HepG2 (cell line): Measurements from ENCODE around the gene PSEN2. TPM values are rescaled to one million over a fixed set of nuclear protein-coding genes. Genes with fewer than 3 reads are reported as not detected.

Experiments
- ATAC-seq: fragments of 200-7000 bp; cut with Tn5 transposase; 3 replicates; pipeline ENCODE4 v1.9.1; 2020; ENCODE audit warnings: mild to moderate bottlenecking, moderate library complexity
- BruUV-seq: library from RNA; stranded (reverse); fragments of 400-500 nt; replicated peaks from 2 replicates; lab custom pipeline; 2021; lab: Mats Ljungman, UMichigan
- CTCF ChIA-PET: fragments of 300-600 bp; formaldehyde crosslinking; extraction: SDS; loops from one replicate; lab custom pipeline; 2021; ENCODE audit warnings: low total read pairs, inconsistent platforms, low intra/inter-chr PET ratio; lab: Yijun Ruan, JAX
- POLR2A ChIA-PET: fragments of 350-600 bp; sonication (Branson Sonifier 250); formaldehyde crosslinking; loops from one replicate; lab custom pipeline; 2020; ENCODE audit warnings: antibody characterized with exemption, inconsistent platforms; lab: Yijun Ruan, JAX
- DNase-seq: peaks from one replicate; pipeline ENCODE4 v3.0.0-alpha.2; 2015; ENCODE audit warnings: low spot score
- FAIRE-seq: peaks from 3 replicates; lab custom pipeline; 2011; peaks lifted over from hg19 to GRCh38; lab: Jason Lieb, UNC
- H2AFZ ChIP-seq: one replicate; pipeline ENCODE4 v1.6.1; 2011; ENCODE audit warnings: low read length, inconsistent platforms
- H3K27ac ChIP-seq: fragments of 300-600 bp; 3 replicates; pipeline ENCODE4 v1.8.0; 2011; ENCODE audit warnings: mixed run types, mild to moderate bottlenecking, mixed read lengths, low read length, inconsistent platforms; ENCODE audit not compliant: insufficient read depth; ENCODE audit errors: extremely low read length
- H3K27me3 ChIP-seq, 2 experiments: fragments of 200-600 bp in 1 of 2; 2 replicates in 1 of 2; 3 replicates in 1 of 2; pipeline versions ENCODE4 v1.6.0 to v1.8.0; 2011; ENCODE audit warnings: low read length in 2 of 2, mild to moderate bottlenecking in 2 of 2, moderate library complexity in 2 of 2, inconsistent platforms in 1 of 2; ENCODE audit not compliant: insufficient read depth in 2 of 2, control insufficient read depth in 1 of 2
- H3K36me3 ChIP-seq, 2 experiments: fragments of 200-600 bp in 1 of 2; replicated peaks in 1 of 2; 2 replicates in 1 of 2; 3 replicates in 1 of 2; pipeline versions ENCODE4 v1.5.1 to v1.8.0; 2011; ENCODE audit warnings: low read length in 2 of 2, inconsistent platforms in 1 of 2; ENCODE audit not compliant: insufficient read depth in 2 of 2, control insufficient read depth in 1 of 2
- H3K4me1 ChIP-seq: 2 replicates; pipeline ENCODE4 v1.5.1; 2012; ENCODE audit warnings: low read length, inconsistent platforms; ENCODE audit not compliant: insufficient read depth
- H3K4me2 ChIP-seq: 2 replicates; pipeline ENCODE4 v1.6.0; 2011; ENCODE audit warnings: low read depth, low read length, inconsistent platforms
- H3K4me3 ChIP-seq, 3 experiments: fragments of 200-600 bp in 1 of 3; sonication (generic), shearing (Covaris generic) in 1 of 3; replicated peaks in 1 of 3; 2 replicates each; pipeline ENCODE4 v1.5.1; 2011 to 2016; ENCODE audit warnings: low read length in 3 of 3, inconsistent platforms in 2 of 3, low read depth in 2 of 3, mild to moderate bottlenecking in 2 of 3, control low read depth in 1 of 3, mixed read lengths in 1 of 3; ENCODE audit not compliant: insufficient read depth in 1 of 3
- H3K79me2 ChIP-seq: one replicate; pipeline ENCODE4 v1.6.1; 2011; ENCODE audit warnings: low read length, inconsistent platforms; ENCODE audit not compliant: insufficient read depth
- H3K9ac ChIP-seq: 2 replicates; pipeline ENCODE4 v1.6.0; 2011; ENCODE audit warnings: mild to moderate bottlenecking, low read depth, low read length, inconsistent platforms; ENCODE audit not compliant: insufficient read depth
- H3K9me3 ChIP-seq: 2 replicates; pipeline ENCODE4 v1.5.1; 2012; ENCODE audit warnings: mild to moderate bottlenecking, low read length
- H4K20me1 ChIP-seq: 2 replicates; pipeline ENCODE4 v1.6.0; 2011; ENCODE audit warnings: inconsistent platforms, mild to moderate bottlenecking, low read length, moderate library complexity; ENCODE audit not compliant: insufficient read depth
- BCL3 ChIP-seq: sonication (generic); formaldehyde crosslinking; IDR thresholded peaks from 2 replicates; pipeline ENCODE4 v1.5.1; 2020; ENCODE audit warnings: mild to moderate bottlenecking, missing genetic modification reagents, moderate library complexity
- CHD2 ChIP-seq: IDR thresholded peaks from 2 replicates; pipeline ENCODE4 v1.6.1; 2011; ENCODE audit warnings: low read depth, low read length, improper control_type of control experiment
- CTCF ChIP-seq: sonication (generic); formaldehyde crosslinking; IDR thresholded peaks from 2 replicates; pipeline ENCODE4 v1.5.0; 2020; ENCODE audit warnings: mild to moderate bottlenecking, missing genetic modification reagents, moderate library complexity
- FOXK1 ChIP-seq: sonication (generic); formaldehyde crosslinking; IDR thresholded peaks from 2 replicates; pipeline ENCODE4 v1.4.0; 2020; ENCODE audit warnings: low read depth, missing genetic modification reagents, borderline replicate concordance
- HNRNPUL1 ChIP-seq: fragments of 200-400 bp; formaldehyde crosslinking; IDR thresholded peaks from 2 replicates; pipeline ENCODE4 v1.6.1; 2017; ENCODE audit warnings: low read depth, mild to moderate bottlenecking, low read length, moderate library complexity
- ISL2 ChIP-seq: sonication (generic); formaldehyde crosslinking; IDR thresholded peaks from 2 replicates; pipeline ENCODE4 v1.5.0; 2020; ENCODE audit warnings: missing genetic modification reagents
- KLF16 ChIP-seq, 2 experiments: sonication (generic) in 1 of 2; formaldehyde crosslinking in 1 of 2; IDR thresholded peaks; 2 replicates each; pipeline versions ENCODE4 v1.6.1 to v1.8.0; 2016 to 2023; ENCODE audit warnings: missing genetic modification reagents in 2 of 2, missing compliant biosample characterization in 1 of 2
- MED8 ChIP-seq: sonication (generic); formaldehyde crosslinking; IDR thresholded peaks from 2 replicates; pipeline ENCODE4 v1.8.1; 2023; ENCODE audit warnings: mild to moderate bottlenecking, missing genetic modification reagents; ENCODE audit not compliant: insufficient replicate concordance
- MXD4 ChIP-seq: IDR thresholded peaks from 2 replicates; pipeline ENCODE4 v1.6.1; 2016; ENCODE audit warnings: mild to moderate bottlenecking, missing biosample characterization, missing genetic modification reagents
- TCF7L2 ChIP-seq: IDR thresholded peaks from 2 replicates; pipeline ENCODE4 v1.6.1; 2011; ENCODE audit warnings: mild to moderate bottlenecking, low read depth, low read length, moderate library complexity
- ZFP91 ChIP-seq: sonication (generic); formaldehyde crosslinking; IDR thresholded peaks from 2 replicates; pipeline ENCODE4 v1.9.0; 2022; ENCODE audit warnings: missing genetic modification reagents, mild to moderate bottlenecking, borderline replicate concordance
- ZGPAT ChIP-seq: IDR thresholded peaks from 2 replicates; pipeline ENCODE4 v1.6.1; 2016; ENCODE audit warnings: mild to moderate bottlenecking
- ZNF256 ChIP-seq: sonication (generic); formaldehyde crosslinking; conservative IDR thresholded peaks from 2 replicates; pipeline ENCODE4 v1.4.0; 2020; ENCODE audit warnings: missing genetic modification reagents
- ZNF567 ChIP-seq: sonication (generic); formaldehyde crosslinking; IDR thresholded peaks from 2 replicates; pipeline ENCODE4 v1.8.1; 2023; ENCODE audit warnings: mild to moderate bottlenecking, missing genetic modification reagents, borderline replicate concordance
- ZNF639 ChIP-seq: conservative IDR thresholded peaks from 2 replicates; pipeline ENCODE4 v1.6.1; 2018; ENCODE audit warnings: missing genetic modification reagents
- ZNF768 ChIP-seq: sonication (generic); formaldehyde crosslinking; IDR thresholded peaks from 2 replicates; pipeline ENCODE4 v1.4.0; 2020; ENCODE audit warnings: missing genetic modification reagents
- ZNF841 ChIP-seq: sonication (generic); formaldehyde crosslinking; IDR thresholded peaks from 2 replicates; pipeline ENCODE4 v1.8.1; 2023; ENCODE audit warnings: missing genetic modification reagents, borderline replicate concordance
- WGBS: methylation state at CpG from one replicate; pipeline ENCODE4 v1.1.6; 2017; ENCODE audit warnings: low lambda C conversion rate; 5-methylcytosine and 5-hydroxymethylcytosine counted together
- in situ Hi-C: cut with HindIII; loops from 2 replicates; pipeline ENCODE4 v1.10.0; 2017; ENCODE audit warnings: low pct_unique_long_range_greater_than_20kb; ENCODE audit not compliant: extremely low pct_ligation_motif_present
- intact Hi-C: fragments of 100-400 bp; cut with micrococcal nuclease; formaldehyde crosslinking; loops from one replicate; pipeline ENCODE4 v1.10.0; 2022; ENCODE audit not compliant: unreplicated experiment
- polyA plus RNA-seq, 8 experiments: library from polyadenylated mRNA; depleted of rRNA in 3 of 8; stranded (reverse) in 7 of 8; unstranded in 1 of 8; fragments of >200 nt; fragmentation: Illumina TruSeq in 4 of 8; extraction: Trizol in 4 of 8; gene quantifications; 2 replicates each; pipeline versions ENCODE4 v1.2.1 to v1.2.3, GENCODE V29; 2011 to 2016; ENCODE audit warnings: low read depth in 4 of 8, missing spikeins in 1 of 8, mixed read lengths in 1 of 8; ENCODE audit not compliant: insufficient read depth in 1 of 8
- total RNA-seq, 5 experiments: library from RNA; depleted of rRNA; stranded (reverse); fragments of >200 nt; fragmentation: Illumina TruSeq; extraction: Trizol; gene quantifications; 2 replicates each; pipeline ENCODE4 v1.2.3, GENCODE V29; 2016; ENCODE audit warnings: low read depth in 1 of 5

PSEN2 gene
- total and polyA plus RNA-seq, 2 of the 13 experiments (the other 11 are each of a cell fraction or from before 2014, with no cell fraction given) = 5.9 to 13.1 TPM

- intact Hi-C loops (no loop called here), in situ Hi-C loops (no loop called here)
- Histone ChIP-seq H3K9me3 (no peaks in the 10 kb centered on the region), H2AFZ (no peak overlapping the region), H3K9ac (no peak overlapping the region), H3K4me3 (no peak overlapping the region), H3K4me2 (no peak overlapping the region), H3K36me3 (peaks cover 7 to 26% of the 10 kb centered on the region in 2 experiments; a peak in 4 of 5 replicates), H3K27ac (no peak overlapping the region), H3K27me3 (no peaks in the 10 kb centered on the region), H3K79me2 (no peaks in the 10 kb centered on the region), H4K20me1 (no peaks in the 10 kb centered on the region), H3K4me1 (no peaks in the 10 kb centered on the region)
- ATAC-seq = no peak
- BruUV-seq = no TSS peak
- POLR2A ChIA-PET = no interaction called here
- no peak for FAIRE-seq
- WGBS = 94% methylated on average over 11 of the region's 15 CpGs
- CTCF ChIA-PET = no interaction called here
- no peak for DNase-seq
- TF ChIP-seq ZNF639 (CRISPR knock-in tag) (no peak), MED8 (no peak), FOXK1 (no peak), MXD4 (CRISPR knock-in tag) (no peak), CHD2 (no peak), ZNF768 (CRISPR knock-in tag) (no peak), ZNF841 (CRISPR knock-in tag) (no peak), HNRNPUL1 (no peak), KLF16 (CRISPR knock-in tag; IDR thresholded peaks at IDR 0.05) (no peak), ISL2 (CRISPR knock-in tag) (no peak), ZNF256 (CRISPR knock-in tag) (no peak), ZFP91 (CRISPR knock-in tag) (no peak), CTCF (no peak), BCL3 (CRISPR knock-in tag) (no peak), TCF7L2 (no peak), ZGPAT (CRISPR knock-in tag) (no peak), ZNF567 (CRISPR knock-in tag) (no peak)
Measured at GRCh38 chr1:226881515-226882185, 11.2 kb downstream of the PSEN2 start.
